ENCODE results near the gene MAEA.

Gene MAEA

GRCh38 chr4:1307951-1308735 lies 18.5 kb downstream of the MAEA start:
- Histone ChIP-seq H3K9me3 (ENCODE audit: insufficient read depth, low read depth, low read length) (no peaks in the 10 kb centered on the region), H3K27me3 (ENCODE audit: insufficient read depth, low read length) (no peaks in the 10 kb centered on the region), H3K9ac (ENCODE audit: low read depth, low read length) (no peak overlapping the region), H3K4me3 (ENCODE audit: low read length) (no peak overlapping the region), H3K36me3 (ENCODE audit: insufficient read depth, low read length) (peaks cover 13% of the 10 kb centered on the region), H3K27ac (ENCODE audit: low read depth, low read length) (no peak overlapping the region), H3K4me1 (ENCODE audit: insufficient read depth, low read length) (peaks cover 9% of the 10 kb centered on the region)
- 96% methylated on average over 34 of the region's 34 CpGs for WGBS

GRCh38 chr4:1309261-1310010 lies 19.7 kb downstream of the MAEA start:
- H3K9me3 ChIP-seq (ENCODE audit: insufficient read depth, low read depth, low read length), result no peaks in the 10 kb centered on the region
- no peaks in the 10 kb centered on the region for H3K27me3 ChIP-seq (ENCODE audit: insufficient read depth, low read length)
- WGBS, result 11% methylated on average over 36 of the region's 36 CpGs
- H3K9ac ChIP-seq (ENCODE audit: low read depth, low read length), result peak overlapping the region; percentile 51
- H3K4me3 ChIP-seq (ENCODE audit: low read length), result peak overlapping the region; percentile 47
- peaks cover 9% of the 10 kb centered on the region for H3K4me1 ChIP-seq (ENCODE audit: insufficient read depth, low read length)
- H3K36me3 ChIP-seq (ENCODE audit: insufficient read depth, low read length), result peaks cover 25% of the 10 kb centered on the region
- H3K27ac ChIP-seq (ENCODE audit: low read depth, low read length), result peak overlapping the region; percentile 86

- Histone ChIP-seq H3K27me3 (ENCODE audit: insufficient read depth, low read length) (no peaks in the 10 kb centered on the region), H3K36me3 (ENCODE audit: insufficient read depth, low read length) (peaks cover 33% of the 10 kb centered on the region), H3K4me1 (ENCODE audit: insufficient read depth, low read length) (peaks cover 9% of the 10 kb centered on the region), H3K4me3 (ENCODE audit: low read length) (peak overlapping the region; percentile 47), H3K9me3 (ENCODE audit: insufficient read depth, low read depth, low read length) (no peaks in the 10 kb centered on the region), H3K9ac (ENCODE audit: low read depth, low read length) (peak overlapping the region; percentile 21; the same call in 1 of the 2 replicates), H3K27ac (ENCODE audit: low read depth, low read length) (peak overlapping the region; percentile 59)
- WGBS, result 91% methylated on average over 32 of the region's 32 CpGs
These were observed 20.5 kb downstream of the MAEA start for GRCh38 chr4:1310031-1310795.

- Histone ChIP-seq H3K9ac (ENCODE audit: low read depth, low read length) (no peak overlapping the region), H3K27ac (ENCODE audit: low read depth, low read length) (no peak overlapping the region), H3K4me1 (ENCODE audit: insufficient read depth, low read length) (peaks cover 9% of the 10 kb centered on the region), H3K9me3 (ENCODE audit: insufficient read depth, low read depth, low read length) (no peaks in the 10 kb centered on the region), H3K4me3 (ENCODE audit: low read length) (no peak overlapping the region), H3K27me3 (ENCODE audit: insufficient read depth, low read length) (no peaks in the 10 kb centered on the region), H3K36me3 (ENCODE audit: insufficient read depth, low read length) (peaks cover 38% of the 10 kb centered on the region)
- 95% methylated on average over 49 of the region's 49 CpGs for WGBS
These were observed 21.3 kb downstream of the MAEA start for GRCh38 chr4:1310796-1311631.

- H3K9ac ChIP-seq (ENCODE audit: low read depth, low read length), result no peak overlapping the region
- peaks cover 9% of the 10 kb centered on the region for H3K4me1 ChIP-seq (ENCODE audit: insufficient read depth, low read length)
- H3K4me3 ChIP-seq (ENCODE audit: low read length), result no peak overlapping the region
- H3K27me3 ChIP-seq (ENCODE audit: insufficient read depth, low read length), result no peaks in the 10 kb centered on the region
- no peaks in the 10 kb centered on the region for H3K9me3 ChIP-seq (ENCODE audit: insufficient read depth, low read depth, low read length)
- 96% methylated on average over 20 of the region's 20 CpGs for WGBS
- H3K27ac ChIP-seq (ENCODE audit: low read depth, low read length), result no peak overlapping the region
- H3K36me3 ChIP-seq (ENCODE audit: insufficient read depth, low read length), result peaks cover 54% of the 10 kb centered on the region
These were observed 23.3 kb downstream of the MAEA start for GRCh38 chr4:1312821-1313640.

GRCh38 chr4:1315306-1315705 lies 25.6 kb downstream of the MAEA start:
- Histone ChIP-seq H3K27ac (ENCODE audit: low read depth, low read length) (no peak overlapping the region), H3K4me1 (ENCODE audit: insufficient read depth, low read length) (no peaks in the 10 kb centered on the region), H3K4me3 (ENCODE audit: low read length) (no peak overlapping the region), H3K9ac (ENCODE audit: low read depth, low read length) (no peak overlapping the region), H3K27me3 (ENCODE audit: insufficient read depth, low read length) (no peaks in the 10 kb centered on the region), H3K9me3 (ENCODE audit: insufficient read depth, low read depth, low read length) (no peaks in the 10 kb centered on the region), H3K36me3 (ENCODE audit: insufficient read depth, low read length) (peaks cover 68% of the 10 kb centered on the region)
- 95% methylated on average over 28 of the region's 28 CpGs for WGBS

GRCh38 chr4:1315836-1316536 lies 26.3 kb downstream of the MAEA start:
- 92% methylated on average over 24 of the region's 27 CpGs for WGBS
- Histone ChIP-seq H3K9me3 (ENCODE audit: insufficient read depth, low read depth, low read length) (no peaks in the 10 kb centered on the region), H3K27me3 (ENCODE audit: insufficient read depth, low read length) (no peaks in the 10 kb centered on the region), H3K36me3 (ENCODE audit: insufficient read depth, low read length) (peaks cover 68% of the 10 kb centered on the region), H3K9ac (ENCODE audit: low read depth, low read length) (no peak overlapping the region), H3K4me1 (ENCODE audit: insufficient read depth, low read length) (no peaks in the 10 kb centered on the region), H3K4me3 (ENCODE audit: low read length) (no peak overlapping the region), H3K27ac (ENCODE audit: low read depth, low read length) (no peak overlapping the region)

GRCh38 chr4:1316537-1317168 lies 27.0 kb downstream of the MAEA start:
- Histone ChIP-seq H3K4me1 (ENCODE audit: insufficient read depth, low read length) (no peaks in the 10 kb centered on the region), H3K27ac (ENCODE audit: low read depth, low read length) (no peak overlapping the region), H3K9me3 (ENCODE audit: insufficient read depth, low read depth, low read length) (no peaks in the 10 kb centered on the region), H3K9ac (ENCODE audit: low read depth, low read length) (no peak overlapping the region), H3K4me3 (ENCODE audit: low read length) (no peak overlapping the region), H3K36me3 (ENCODE audit: insufficient read depth, low read length) (peaks cover 68% of the 10 kb centered on the region), H3K27me3 (ENCODE audit: insufficient read depth, low read length) (no peaks in the 10 kb centered on the region)
- WGBS, result 90% methylated on average over 15 of the region's 16 CpGs

GRCh38 chr4:1317177-1318045 lies 27.7 kb downstream of the MAEA start:
- H3K4me1 ChIP-seq (ENCODE audit: insufficient read depth, low read length), result no peaks in the 10 kb centered on the region
- H3K9me3 ChIP-seq (ENCODE audit: insufficient read depth, low read depth, low read length), result no peaks in the 10 kb centered on the region
- 96% methylated on average over 29 of the region's 29 CpGs for WGBS
- no peak overlapping the region for H3K27ac ChIP-seq (ENCODE audit: low read depth, low read length)
- H3K36me3 ChIP-seq (ENCODE audit: insufficient read depth, low read length), result peaks cover 68% of the 10 kb centered on the region
- no peaks in the 10 kb centered on the region for H3K27me3 ChIP-seq (ENCODE audit: insufficient read depth, low read length)
- H3K4me3 ChIP-seq (ENCODE audit: low read length), result no peak overlapping the region
- no peak overlapping the region for H3K9ac ChIP-seq (ENCODE audit: low read depth, low read length)

Data from HUES64 (cell line).